GM21526 (cell line): ENCODE results near the gene CDC123.
A peak's percentile ranks its signal among the peaks of the same experiment; 100 is the strongest.
"Not testable (repeated sequence)": the region's sequence is repeated elsewhere in the genome, so short reads cannot be mapped to it uniquely, and the experiment has no call there.

Experiments
- ATAC-seq: cut with Tn5 transposase; IDR thresholded peaks from one replicate; pipeline ENCODE4 v1.9.1; 2021; ENCODE audit warnings: moderate library complexity; ENCODE audit not compliant: unreplicated experiment, low FRiP score

Gene CDC123

GRCh38 chr10:12195603-12196506 lies at the start of gene CDC123, which contains the start of gene NUDT5:
TSS of gene CDC123 (plus strand) at chr10:12196188. CDS start at chr10:12196246, 58 bp downstream.
TSS of gene NUDT5 (minus strand) at chr10:12195891. CDS start at chr10:12186291, 9,600 bp downstream.
- ATAC-seq, result peak; percentile 84

DNA sequence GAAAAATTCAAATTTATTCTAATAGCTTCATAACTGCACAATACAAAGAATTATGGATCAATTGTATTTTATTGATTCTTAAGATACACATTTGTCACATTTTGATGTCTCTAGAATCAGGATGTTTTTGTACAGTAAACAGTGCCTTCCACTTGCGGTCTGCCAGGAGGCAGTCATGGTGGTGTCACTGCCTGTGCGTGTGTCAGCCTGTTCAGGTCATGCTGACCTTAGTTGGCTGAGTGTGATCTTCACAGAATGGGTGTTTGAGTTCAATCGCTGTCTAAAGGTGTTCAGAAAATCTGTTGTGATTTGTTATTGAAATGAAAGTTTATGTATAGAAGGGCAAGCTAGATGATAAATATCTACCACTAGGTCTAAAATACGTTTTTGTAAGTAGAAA lies 45.8 kb upstream of the CDC123 start:
- ATAC-seq, result no peak

GRCh38 chr10:12154516-12154915 lies 41.5 kb upstream of the CDC123 start:
- ATAC-seq, result no peak

- ATAC-seq, result no peak
These were observed 39.4 kb upstream of the CDC123 start for GRCh38 chr10:12156367-12157123.

DNA sequence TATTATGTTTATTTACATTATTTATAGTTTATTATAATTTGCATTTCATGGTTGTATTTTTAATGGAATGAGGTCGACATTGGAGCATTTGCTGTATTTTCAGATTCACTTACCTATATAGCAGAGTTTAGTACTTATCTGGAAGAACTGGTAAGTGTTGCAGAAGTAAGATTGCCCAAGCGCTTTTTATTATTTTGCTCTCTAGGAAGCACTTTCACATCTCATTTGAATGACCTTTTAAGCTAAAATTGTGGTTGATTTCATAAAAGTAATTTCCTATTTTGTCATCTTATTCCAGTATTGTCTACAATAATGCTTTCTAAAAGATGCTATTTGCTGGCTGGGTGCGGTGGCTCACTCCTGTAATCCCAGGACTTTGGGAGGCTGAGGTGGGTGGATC lies 37.9 kb upstream of the CDC123 start:
- ATAC-seq, result no peak

- no peak for ATAC-seq
These were observed 35.3 kb upstream of the CDC123 start for GRCh38 chr10:12160664-12161063.

- no peak for ATAC-seq
These were observed 33.1 kb upstream of the CDC123 start for GRCh38 chr10:12162927-12163326.

DNA sequence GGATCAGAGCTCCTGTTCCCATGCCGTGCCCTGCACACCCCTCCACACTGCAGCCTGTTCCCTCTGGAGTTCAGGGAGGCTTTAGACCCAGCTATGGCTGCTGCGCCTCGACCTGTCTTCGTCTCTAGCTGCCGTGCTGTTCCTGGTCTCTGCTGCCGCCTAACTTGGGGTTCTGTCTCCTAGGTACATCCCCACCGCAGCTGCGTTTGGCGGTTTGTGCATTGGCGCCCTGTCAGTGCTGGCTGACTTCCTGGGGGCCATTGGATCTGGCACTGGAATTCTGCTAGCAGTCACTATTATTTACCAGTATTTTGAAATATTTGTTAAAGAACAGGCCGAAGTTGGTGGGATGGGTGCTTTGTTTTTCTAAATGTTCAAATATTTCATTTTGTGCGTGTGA lies 31.9 kb upstream of the CDC123 start:
- ATAC-seq, result no peak

DNA sequence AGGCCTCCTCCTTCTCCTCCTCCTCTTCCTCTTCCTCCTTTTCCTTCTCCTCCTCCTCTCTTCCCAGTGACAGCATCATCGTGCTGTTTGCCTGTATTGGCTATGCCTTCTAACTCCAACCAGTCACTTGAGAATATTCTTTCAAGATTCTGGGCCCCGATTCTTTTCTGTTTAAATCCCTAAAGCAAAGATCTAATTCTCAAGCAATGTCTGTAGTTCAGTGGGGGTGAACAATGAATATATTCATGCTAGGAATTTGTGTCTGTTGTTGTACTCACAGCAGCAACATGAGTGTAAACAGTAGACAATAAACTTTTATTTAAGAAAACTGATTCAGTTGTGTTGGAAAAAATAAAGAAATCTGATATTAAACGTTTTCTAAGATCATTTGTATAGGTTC lies 31.0 kb upstream of the CDC123 start:
- no peak for ATAC-seq

- no peak for ATAC-seq
These were observed 29.8 kb upstream of the CDC123 start for GRCh38 chr10:12165999-12166775.

- not testable (repeated sequence) for ATAC-seq
These were observed 24.5 kb upstream of the CDC123 start for GRCh38 chr10:12171512-12171911.

DNA sequence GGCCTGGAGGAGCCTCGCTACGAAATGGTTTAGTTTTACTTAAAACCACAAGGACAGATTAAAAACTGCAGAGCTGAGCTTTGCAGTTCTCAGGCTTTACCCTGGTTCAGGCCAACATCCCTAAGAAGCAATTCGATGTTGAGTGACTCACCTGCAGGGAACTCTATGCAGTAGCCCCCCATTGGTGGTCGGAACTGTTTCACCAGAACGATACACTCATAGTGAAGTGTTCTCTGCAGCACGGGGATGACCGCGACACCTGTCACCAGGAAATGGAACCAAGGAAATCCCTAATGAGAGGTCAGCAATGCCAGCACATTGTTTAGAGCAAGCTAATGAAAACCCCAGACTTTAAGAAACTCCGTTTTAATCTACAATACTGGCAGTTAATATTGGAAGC lies 18.3 kb upstream of the CDC123 start:
- ATAC-seq, result no peak

- ATAC-seq, result no peak
These were observed 16.3 kb upstream of the CDC123 start for GRCh38 chr10:12179606-12180170.

GRCh38 chr10:12180221-12180974 lies 15.6 kb upstream of the CDC123 start:
- no peak for ATAC-seq

- no peak for ATAC-seq
These were observed 14.8 kb upstream of the CDC123 start for GRCh38 chr10:12181065-12181775.

GRCh38 chr10:12184165-12184564 lies 11.8 kb upstream of the CDC123 start:
- no peak for ATAC-seq

- no peak for ATAC-seq
These were observed 9.7 kb upstream of the CDC123 start for GRCh38 chr10:12186323-12186722.

GRCh38 chr10:12187321-12187905 lies 8.6 kb upstream of the CDC123 start:
- no peak for ATAC-seq

GRCh38 chr10:12188656-12189055 lies 7.3 kb upstream of the CDC123 start:
- no peak for ATAC-seq
